Omental fat pad (tissue), 4 donors: ENCODE measurements around the gene HSF2BP. TPM values are rescaled to one million over a fixed set of nuclear protein-coding genes. Genes with fewer than 3 reads are reported as not detected.
A peak's percentile ranks its signal among the peaks of the same experiment; 100 is the strongest.
"Not testable (repeated sequence)": the region's sequence is repeated elsewhere in the genome, so short reads cannot be mapped to it uniquely, and the experiment has no call there.

ENCODE experiments used
- ATAC-seq: fragments of 150-250 bp; one replicate; pipeline ENCODE4 v1.9.1; 2016; ENCODE audit warnings: mild to moderate bottlenecking, moderate library complexity; ENCODE audit not compliant: low FRiP score
- DNase-seq: peaks from one replicate; pipeline ENCODE4 v3.0.0-alpha.2; 2019; ENCODE audit warnings: low spot score
- total RNA-seq, 4 donors: library from RNA; depleted of rRNA; stranded (reverse); fragments of >200 nt; gene quantifications; one replicate each; pipeline ENCODE4 v1.1.0, GENCODE V29; 2016
- TF ChIP-seq, protein P1 (sequence below), 3 donors: fragments of 450-650 bp; IDR thresholded peaks; one replicate each; pipeline ENCODE4 v1.5.1; 2016 to 2017; ENCODE audit warnings: antibody characterized with exemption in 3 of 3, mild to moderate bottlenecking in 3 of 3, moderate library complexity in 2 of 3

The HSF2BP gene
- total RNA-seq, 4 donors from 2014 or later = 0.94 to 1.6 (median 1.1) TPM; not detected in 1

DNA sequence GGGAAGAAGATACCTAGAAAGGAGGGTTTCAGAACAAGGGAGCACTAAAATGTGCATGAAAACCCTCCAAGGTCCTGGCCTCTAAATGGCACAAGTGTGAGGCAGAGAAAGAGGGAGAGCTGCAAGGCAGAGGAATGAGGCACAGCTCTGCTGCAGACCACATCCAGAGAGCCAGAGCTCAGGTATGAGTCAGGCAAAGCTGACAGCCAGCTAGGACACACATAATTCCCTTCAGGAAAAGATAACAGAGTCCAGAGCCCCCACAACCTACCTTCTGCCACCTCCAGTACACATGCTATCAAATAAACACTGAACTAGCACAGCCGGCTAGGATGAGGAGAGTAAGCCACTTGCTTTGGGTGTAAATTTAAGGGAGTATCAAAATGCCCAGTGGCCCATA is 62.2 kb downstream of the HSF2BP start:
- ATAC-seq (no peak), DNase-seq (no peak)
- TF ChIP-seq, protein P1, sequence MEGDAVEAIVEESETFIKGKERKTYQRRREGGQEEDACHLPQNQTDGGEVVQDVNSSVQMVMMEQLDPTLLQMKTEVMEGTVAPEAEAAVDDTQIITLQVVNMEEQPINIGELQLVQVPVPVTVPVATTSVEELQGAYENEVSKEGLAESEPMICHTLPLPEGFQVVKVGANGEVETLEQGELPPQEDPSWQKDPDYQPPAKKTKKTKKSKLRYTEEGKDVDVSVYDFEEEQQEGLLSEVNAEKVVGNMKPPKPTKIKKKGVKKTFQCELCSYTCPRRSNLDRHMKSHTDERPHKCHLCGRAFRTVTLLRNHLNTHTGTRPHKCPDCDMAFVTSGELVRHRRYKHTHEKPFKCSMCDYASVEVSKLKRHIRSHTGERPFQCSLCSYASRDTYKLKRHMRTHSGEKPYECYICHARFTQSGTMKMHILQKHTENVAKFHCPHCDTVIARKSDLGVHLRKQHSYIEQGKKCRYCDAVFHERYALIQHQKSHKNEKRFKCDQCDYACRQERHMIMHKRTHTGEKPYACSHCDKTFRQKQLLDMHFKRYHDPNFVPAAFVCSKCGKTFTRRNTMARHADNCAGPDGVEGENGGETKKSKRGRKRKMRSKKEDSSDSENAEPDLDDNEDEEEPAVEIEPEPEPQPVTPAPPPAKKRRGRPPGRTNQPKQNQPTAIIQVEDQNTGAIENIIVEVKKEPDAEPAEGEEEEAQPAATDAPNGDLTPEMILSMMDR (IDR thresholded peaks at IDR 0.05) = no peak

DNA sequence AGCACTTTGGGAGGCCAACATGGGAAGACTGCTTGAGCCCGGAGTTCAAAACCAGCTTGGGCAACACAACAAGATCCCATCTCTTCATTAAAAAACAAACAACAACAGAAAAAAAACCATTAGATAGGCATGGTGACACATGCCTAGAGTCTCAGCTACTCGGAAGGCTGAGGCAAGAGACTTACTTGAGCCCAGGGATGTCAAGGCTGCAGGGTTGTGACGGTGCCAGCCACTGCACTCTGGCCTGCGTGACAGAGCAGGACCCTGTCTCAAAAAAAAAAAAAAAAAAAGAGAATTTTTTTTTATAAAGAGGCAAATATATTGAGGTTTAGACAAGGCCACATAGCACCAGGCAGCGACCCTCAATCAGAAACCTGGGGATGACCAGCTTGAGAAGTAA is 62.7 kb downstream of the HSF2BP start:
- TF ChIP-seq, protein P1 (IDR thresholded peaks at IDR 0.05) = no peak
- ATAC-seq (no peak), DNase-seq (no peak)

DNA sequence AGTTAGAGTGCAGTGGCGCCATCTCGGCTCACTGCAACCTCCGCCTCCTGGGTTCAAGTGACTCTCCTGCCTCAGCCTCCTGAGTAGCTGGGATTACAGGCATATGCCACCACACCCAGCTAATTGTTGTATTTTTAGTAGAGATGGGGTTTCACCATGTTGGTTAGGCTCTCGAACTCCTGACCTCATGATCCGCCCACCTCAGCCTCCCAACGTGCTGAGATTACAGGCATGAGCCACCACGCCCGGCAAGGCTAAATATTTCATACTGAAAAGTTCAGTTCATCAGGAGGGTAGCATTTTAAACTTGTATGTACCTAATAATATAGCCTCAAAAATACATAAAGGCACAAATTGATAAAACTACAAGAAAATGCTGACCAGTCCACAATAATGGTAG is 63.5 kb downstream of the HSF2BP start:
- not testable (repeated sequence) for ATAC-seq, DNase-seq

DNA sequence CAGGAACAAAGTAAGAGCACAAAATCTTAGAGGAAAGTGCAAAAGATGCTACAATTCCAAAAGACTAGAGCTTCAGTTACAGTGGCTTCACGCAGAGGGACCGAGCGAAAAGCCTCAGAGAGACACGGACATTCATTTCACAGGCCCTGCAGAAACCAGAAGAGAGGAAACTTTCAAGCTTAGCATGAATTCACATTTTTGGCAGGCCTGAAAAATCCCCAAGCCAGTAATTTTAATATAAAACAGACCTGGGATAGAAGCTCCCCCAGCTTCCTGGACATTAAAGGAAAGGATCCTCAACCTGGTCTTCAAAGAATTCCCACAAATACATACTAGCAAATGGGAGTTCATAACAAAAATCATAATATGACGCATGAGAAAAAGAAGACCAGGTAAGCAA is 66.2 kb downstream of the HSF2BP start:
- TF ChIP-seq, protein P1 (IDR thresholded peaks at IDR 0.05) = no peak
- ATAC-seq (no peak), DNase-seq (no peak)

DNA sequence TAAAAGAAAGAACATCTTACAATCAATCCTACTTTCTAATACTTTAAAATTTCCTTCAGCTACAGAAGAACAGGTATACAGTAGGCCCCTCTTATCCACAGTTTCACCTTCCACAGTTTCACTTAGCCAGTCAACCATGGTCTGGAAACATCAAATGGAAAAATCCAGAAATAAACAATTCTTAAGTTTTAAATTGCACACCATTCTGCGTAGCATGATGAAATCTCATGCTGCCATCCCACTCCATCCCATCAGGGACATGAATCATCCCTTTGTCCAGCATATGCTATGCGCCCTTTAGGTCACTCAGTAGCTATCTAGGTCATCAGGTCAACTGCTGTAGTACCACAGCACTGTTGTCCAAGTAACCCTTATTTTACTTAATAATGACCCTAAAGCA is 67.7 kb downstream of the HSF2BP start:
- DNase-seq (no peak), ATAC-seq (peak; percentile 28)
- TF ChIP-seq, protein P1 (IDR thresholded peaks at IDR 0.05) = no peak

DNA sequence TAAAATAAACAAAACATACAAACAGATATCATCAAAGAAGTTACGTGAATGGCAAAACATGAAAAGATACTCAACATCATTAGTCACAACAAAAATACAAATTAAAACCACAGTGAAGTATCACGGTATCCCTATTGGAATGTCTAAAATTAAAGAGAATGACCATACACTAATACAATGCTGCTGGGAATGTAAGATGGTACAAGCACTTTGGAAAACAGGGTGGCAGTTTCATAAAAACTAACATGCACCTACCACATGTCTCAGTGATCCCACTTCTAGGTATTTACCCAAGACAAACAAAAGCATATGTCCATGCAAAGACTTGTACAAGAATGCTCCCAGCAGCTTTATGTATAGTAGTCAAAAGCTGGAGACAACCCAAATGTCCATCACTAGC is 69.1 kb downstream of the HSF2BP start:
- DNase-seq = no peak
- no peak for ATAC-seq
- TF ChIP-seq, protein P1 (IDR thresholded peaks at IDR 0.05) = no peak

DNA sequence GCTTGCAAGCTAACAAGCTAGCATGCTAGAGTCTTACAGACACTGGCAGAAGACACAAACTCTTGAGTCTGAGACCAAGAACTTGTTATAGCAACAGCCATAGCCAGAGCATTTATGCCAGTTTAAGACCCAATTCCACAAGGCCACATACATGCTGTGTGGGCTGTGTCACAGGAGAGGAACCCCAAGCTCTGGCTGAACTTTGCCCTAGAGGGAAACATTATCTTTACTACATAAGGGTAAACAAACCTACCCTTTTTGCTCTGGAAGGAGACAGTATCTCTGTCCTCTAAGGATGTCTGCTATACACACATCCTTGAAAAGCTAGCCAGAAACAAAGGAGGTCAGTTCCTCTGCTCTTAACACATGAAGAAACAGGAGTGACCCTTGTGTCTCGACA is 70.3 kb downstream of the HSF2BP start:
- ATAC-seq = no peak
- no peak for DNase-seq

More for the DNA sequence above, 70.3 kb downstream of the HSF2BP start:
- TF ChIP-seq, protein P1 (IDR thresholded peaks at IDR 0.05) = no peak
